ENCODE data around the gene JUNB. TPM values are rescaled to one million over a fixed set of nuclear protein-coding genes. Genes with fewer than 3 reads are reported as not detected.

Gene JUNB
- total and polyA plus RNA-seq, 2 of the 8 experiments (the other 6 are each of a cell fraction or from before 2014, with no cell fraction given), result 7.4 to 10.0 TPM

DNA sequence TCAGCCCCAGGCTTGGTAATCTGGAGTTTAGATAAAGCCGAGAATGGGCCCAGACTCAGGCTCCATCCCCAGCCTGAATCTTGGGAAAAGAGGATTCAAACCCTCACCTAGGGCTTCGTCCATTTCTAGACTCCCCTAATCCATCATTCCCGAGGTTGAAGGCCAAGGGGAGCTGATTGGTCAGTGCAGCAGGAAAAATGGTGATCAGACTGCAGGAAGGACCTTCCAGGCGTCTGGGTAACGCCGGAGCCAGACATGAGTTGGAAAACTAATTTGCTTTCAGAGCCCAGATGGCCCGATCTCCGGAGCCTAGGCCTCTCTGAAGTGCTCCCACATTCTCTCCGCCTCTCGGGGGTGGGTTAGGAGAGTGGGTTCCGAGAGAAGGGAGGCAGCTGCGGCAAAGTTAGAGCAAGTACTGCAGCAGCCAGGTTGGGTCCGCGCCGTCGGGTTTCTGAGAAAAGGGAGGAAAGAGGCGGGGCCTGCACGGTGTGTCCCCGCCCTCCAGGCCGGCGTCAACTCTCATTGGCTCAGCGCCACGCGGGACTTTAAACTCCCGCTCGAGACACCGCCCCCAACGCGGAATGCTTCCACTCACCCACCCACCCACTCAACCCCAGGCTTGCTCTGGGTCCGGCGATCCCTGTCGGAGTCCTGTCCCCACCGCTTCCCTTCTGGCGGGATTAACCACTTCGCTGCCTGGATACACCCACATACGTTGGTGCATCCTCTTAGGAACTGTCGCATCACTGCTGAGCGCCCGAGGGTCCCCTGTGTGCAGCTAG, 43.9 kb downstream of the JUNB start:
- no peak overlapping the region for H3K23ac ChIP-seq (ENCODE audit: insufficient read length)
- peak overlapping the region; percentile 62 to 81 (median 70) for H3K4me3 ChIP-seq (ENCODE audit: extremely low read depth in 1 of 4, insufficient read depth in 2 of 4, low read depth in 3 of 4, low read length in 4 of 4)
- no peak overlapping the region for H2BK5ac ChIP-seq (ENCODE audit: low read depth, low read length)
- no peak overlapping the region for H2AFZ ChIP-seq (ENCODE audit: low read length)
- no peak overlapping the region for H2AK5ac ChIP-seq (ENCODE audit: low read depth, low read length)
- no peaks in the 10 kb centered on the region for H3K36me3 ChIP-seq (ENCODE audit: control insufficient read depth in 2 of 4, insufficient read depth in 4 of 4, low read length in 3 of 4)
- H3K4ac ChIP-seq (replicated peaks; ENCODE audit: insufficient read length, low read depth, low read length), result peak overlapping the region; percentile 82
- peaks cover 26% of the 10 kb centered on the region for H3K23me2 ChIP-seq (ENCODE audit: low read depth, low read length)
- no peak overlapping the region for H3K9ac ChIP-seq (replicated peaks in 1 of 4; ENCODE audit: extremely low read depth in 1 of 4, low read depth in 3 of 4, low read length in 3 of 4)
- no peak overlapping the region for H3K14ac ChIP-seq (ENCODE audit: insufficient read length)
- FAIRE-seq (no peak), DNase-seq (ENCODE audit: low read depth in 1 of 2, low spot score in 2 of 2) (peak in 1 of 2 experiments; percentile 88)
- no peak overlapping the region for H2BK20ac ChIP-seq (ENCODE audit: low read length)
- H4K5ac ChIP-seq (ENCODE audit: insufficient read length, low read depth, low read length), result no peak overlapping the region
- no peaks in the 10 kb centered on the region for H3K79me2 ChIP-seq (ENCODE audit: control insufficient read depth in 1 of 2, insufficient read depth in 2 of 2, low read length in 2 of 2)
- peak overlapping the region; percentile 80 for H4K8ac ChIP-seq (ENCODE audit: extremely low read depth, insufficient read depth, low read length)
- H3K27ac ChIP-seq (ENCODE audit: low read depth, low read length), result no peak overlapping the region
- peak overlapping the region; percentile 88; the same call in 1 of the 2 replicates for H2BK12ac ChIP-seq (ENCODE audit: low read depth, low read length)
- peak overlapping the region; percentile 28; the same call in 1 of the 2 replicates for H3K18ac ChIP-seq (ENCODE audit: extremely low read depth, low read length)
- H2BK15ac ChIP-seq (ENCODE audit: low read length), result peak overlapping the region; percentile 84; the same call in 1 of the 2 replicates
- POLR2A ChIA-PET (ENCODE audit: partially characterized antibody), result interaction anchor here (1.0 to 2.3 kb wide), 10 partner anchors 8 to 112 kb away, joined by 3 to 13 read pairs (median 4); partner anchors contain the start of genes RNASEH2A and TNPO2
- H4K20me1 ChIP-seq (replicated peaks in 1 of 2; ENCODE audit: control insufficient read depth in 1 of 2, insufficient read depth in 2 of 2, low read length in 2 of 2), result peaks cover 0 to 19% of the 10 kb centered on the region in 2 experiments
- H3K56ac ChIP-seq (replicated peaks; ENCODE audit: insufficient read length, low read depth, low read length), result no peak overlapping the region
- no peak overlapping the region for H2BK120ac ChIP-seq (replicated peaks; ENCODE audit: low read depth, low read length)
- H3K27me3 ChIP-seq (replicated peaks in 1 of 4; ENCODE audit: control insufficient read depth in 3 of 4, extremely low read depth in 1 of 4, insufficient read depth in 3 of 4, low read length in 3 of 4), result peaks cover 0 to 13% (median 9%) of the 10 kb centered on the region in 4 experiments; a peak in 5 of 7 replicates
- WGBS, 2 experiments (ENCODE audit: extremely low coverage in 1 of 2, insufficient coverage in 1 of 2, insufficient read length in 1 of 2, insufficient replicate concordance in 2 of 2, low coverage in 1 of 2, low lambda C conversion rate in 2 of 2, missing lambda C conversion rate in 1 of 2), result 21% methylated on average over 32 of the region's 39 CpGs; no CpG with 5 or more reads in 1 of the 2 experiments
- H3K4me1 ChIP-seq (replicated peaks in 1 of 4; ENCODE audit: control insufficient read depth in 3 of 4, insufficient read depth in 4 of 4, low read length in 3 of 4), result peaks cover 7 to 41% (median 21%) of the 10 kb centered on the region in 4 experiments
- H3K79me1 ChIP-seq (ENCODE audit: low read depth, low read length), result no peaks in the 10 kb centered on the region
- H3K4me2 ChIP-seq (ENCODE audit: insufficient read depth in 1 of 2, low read depth in 2 of 2, low read length in 2 of 2), result peak overlapping the region; percentile 81 to 88
- no peaks in the 10 kb centered on the region for H3K9me3 ChIP-seq (ENCODE audit: insufficient read depth in 2 of 2, low read depth in 1 of 2, low read length in 1 of 2)
- CTCF ChIA-PET (ENCODE audit: partially characterized antibody), result interaction anchor here (0.5 to 2.7 kb wide), 10 partner anchors 10 to 198 kb away, joined by 3 to 11 read pairs (median 4); partner anchors contain the start of gene KLF1
- H4K91ac ChIP-seq (replicated peaks; ENCODE audit: insufficient read length, low read length), result no peak overlapping the region
- TF ChIP-seq CTCF (IDR thresholded peaks at IDR 0.05; ENCODE audit: control extremely low read depth in 1 of 3, insufficient read depth in 1 of 3, low read depth in 1 of 3, low read length in 3 of 3) (no peak), RBBP5 (IDR thresholded peaks at IDR 0.05; ENCODE audit: borderline replicate concordance, low read depth, low read length) (no peak), RNF2 (IDR thresholded peaks at IDR 0.05; ENCODE audit: borderline replicate concordance, low read depth, low read length, missing control alignments, poor library complexity, severe bottlenecking) (no peak), BRCA1 (IDR thresholded peaks at IDR 0.05; ENCODE audit: low read depth, low read length) (no peak), BACH1 (IDR thresholded peaks at IDR 0.05; ENCODE audit: low read length) (0 out of 2 replicates have a peak, but pooled peaks have one; percentile 19)
- TF ChIP-seq, protein P1, sequence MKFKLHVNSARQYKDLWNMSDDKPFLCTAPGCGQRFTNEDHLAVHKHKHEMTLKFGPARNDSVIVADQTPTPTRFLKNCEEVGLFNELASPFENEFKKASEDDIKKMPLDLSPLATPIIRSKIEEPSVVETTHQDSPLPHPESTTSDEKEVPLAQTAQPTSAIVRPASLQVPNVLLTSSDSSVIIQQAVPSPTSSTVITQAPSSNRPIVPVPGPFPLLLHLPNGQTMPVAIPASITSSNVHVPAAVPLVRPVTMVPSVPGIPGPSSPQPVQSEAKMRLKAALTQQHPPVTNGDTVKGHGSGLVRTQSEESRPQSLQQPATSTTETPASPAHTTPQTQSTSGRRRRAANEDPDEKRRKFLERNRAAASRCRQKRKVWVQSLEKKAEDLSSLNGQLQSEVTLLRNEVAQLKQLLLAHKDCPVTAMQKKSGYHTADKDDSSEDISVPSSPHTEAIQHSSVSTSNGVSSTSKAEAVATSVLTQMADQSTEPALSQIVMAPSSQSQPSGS (IDR thresholded peaks at IDR 0.05; ENCODE audit: low read length), result no peak
